SK-N-MC (cell line): Measurements from ENCODE around the gene ELOVL3.

Experiments
- EZH2 ChIP-seq: fragments of 200-600 bp; sonication (generic); IDR thresholded peaks from one replicate; pipeline ENCODE4 v1.6.1; 2017; ENCODE audit warnings: antibody characterized with exemption
- POLR2AphosphoS5 ChIP-seq: IDR thresholded peaks from 2 replicates; pipeline ENCODE4 v1.6.1; 2012; ENCODE audit warnings: mild to moderate bottlenecking, low read depth, low read length, borderline replicate concordance

DNA sequence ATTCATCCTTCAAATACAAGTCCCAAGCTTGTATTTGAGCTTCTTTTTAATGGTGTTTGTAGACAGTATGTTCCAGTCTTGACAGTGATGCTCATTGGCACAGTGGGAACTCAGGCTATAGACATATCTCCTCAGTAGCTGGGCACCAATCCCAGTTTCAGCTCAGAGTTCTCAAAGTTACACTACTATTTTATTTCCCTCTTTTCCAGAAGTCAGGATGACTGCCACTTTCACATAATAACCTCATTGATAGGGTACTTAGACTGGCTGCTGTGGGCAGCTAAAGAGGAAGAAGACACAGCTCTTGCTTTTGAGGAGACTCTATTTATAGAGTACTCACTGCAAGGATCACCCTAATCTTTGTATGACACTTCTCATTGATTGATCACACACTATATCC lies 21.6 kb downstream of the ELOVL3 start:
- TF ChIP-seq EZH2 (no peak), POLR2AphosphoS5 (no peak)
